Measurements from ENCODE around the gene OR6Q1.

Gene OR6Q1

GRCh38 chr11:58024601-58025091, 6.1 kb upstream of the OR6Q1 start:
- no peak overlapping the region for H3K27ac ChIP-seq (ENCODE audit: low read length)
- H3K9me3 ChIP-seq (ENCODE audit: insufficient read depth, low read length, severe bottlenecking) = no peaks in the 10 kb centered on the region
- H3K9ac ChIP-seq (ENCODE audit: low read depth, low read length) = no peak overlapping the region

GRCh38 chr11:58027341-58027740, 3.4 kb upstream of the OR6Q1 start:
- TF ChIP-seq EZH2 (IDR thresholded peaks at IDR 0.05; ENCODE audit: borderline replicate concordance, low read depth, low read length, severe bottlenecking) = no peak
- TF ChIP-seq, protein P1, sequence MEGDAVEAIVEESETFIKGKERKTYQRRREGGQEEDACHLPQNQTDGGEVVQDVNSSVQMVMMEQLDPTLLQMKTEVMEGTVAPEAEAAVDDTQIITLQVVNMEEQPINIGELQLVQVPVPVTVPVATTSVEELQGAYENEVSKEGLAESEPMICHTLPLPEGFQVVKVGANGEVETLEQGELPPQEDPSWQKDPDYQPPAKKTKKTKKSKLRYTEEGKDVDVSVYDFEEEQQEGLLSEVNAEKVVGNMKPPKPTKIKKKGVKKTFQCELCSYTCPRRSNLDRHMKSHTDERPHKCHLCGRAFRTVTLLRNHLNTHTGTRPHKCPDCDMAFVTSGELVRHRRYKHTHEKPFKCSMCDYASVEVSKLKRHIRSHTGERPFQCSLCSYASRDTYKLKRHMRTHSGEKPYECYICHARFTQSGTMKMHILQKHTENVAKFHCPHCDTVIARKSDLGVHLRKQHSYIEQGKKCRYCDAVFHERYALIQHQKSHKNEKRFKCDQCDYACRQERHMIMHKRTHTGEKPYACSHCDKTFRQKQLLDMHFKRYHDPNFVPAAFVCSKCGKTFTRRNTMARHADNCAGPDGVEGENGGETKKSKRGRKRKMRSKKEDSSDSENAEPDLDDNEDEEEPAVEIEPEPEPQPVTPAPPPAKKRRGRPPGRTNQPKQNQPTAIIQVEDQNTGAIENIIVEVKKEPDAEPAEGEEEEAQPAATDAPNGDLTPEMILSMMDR (IDR thresholded peaks at IDR 0.05; ENCODE audit: borderline replicate concordance, extremely low read depth, low read length, poor library complexity, severe bottlenecking) = no peak
- H2AFZ ChIP-seq (ENCODE audit: low read depth, low read length) = no peak overlapping the region
- H3K79me2 ChIP-seq (ENCODE audit: insufficient read depth, low read length) = no peaks in the 10 kb centered on the region
- H3K27ac ChIP-seq (ENCODE audit: low read length) = no peak overlapping the region
- no peaks in the 10 kb centered on the region for H3K9me3 ChIP-seq (ENCODE audit: insufficient read depth, low read length, severe bottlenecking)
- H3K36me3 ChIP-seq (ENCODE audit: insufficient read depth, low read length) = no peaks in the 10 kb centered on the region
- ATAC-seq (ENCODE audit: insufficient read depth, low read depth) (no peak), DNase-seq (no peak)
- H3K9ac ChIP-seq (ENCODE audit: low read depth, low read length) = no peak overlapping the region
- no peak overlapping the region for H3K4me2 ChIP-seq (ENCODE audit: insufficient read depth, low read length)
- H4K20me1 ChIP-seq (ENCODE audit: insufficient read depth, low read length) = no peaks in the 10 kb centered on the region
- no peaks in the 10 kb centered on the region for H3K4me1 ChIP-seq (ENCODE audit: insufficient read depth, low read length)
- H3K4me3 ChIP-seq (ENCODE audit: low read depth in 1 of 2, low read length in 2 of 2) = no peak overlapping the region
- H3K27me3 ChIP-seq (ENCODE audit: insufficient read depth, low read length, poor library complexity) = peaks cover 3% of the 10 kb centered on the region

More at GRCh38 chr11:58024601-58025091, 6.1 kb upstream of the OR6Q1 start:
- Histone ChIP-seq H3K27me3 (ENCODE audit: insufficient read depth, low read length, poor library complexity) (peaks cover 3% of the 10 kb centered on the region), H4K20me1 (ENCODE audit: insufficient read depth, low read length) (no peaks in the 10 kb centered on the region), H3K4me3 (ENCODE audit: low read depth in 1 of 2, low read length in 2 of 2) (no peak overlapping the region), H3K4me1 (ENCODE audit: insufficient read depth, low read length) (no peaks in the 10 kb centered on the region), H3K4me2 (ENCODE audit: insufficient read depth, low read length) (no peak overlapping the region), H3K79me2 (ENCODE audit: insufficient read depth, low read length) (no peaks in the 10 kb centered on the region), H3K36me3 (ENCODE audit: insufficient read depth, low read length) (no peaks in the 10 kb centered on the region), H2AFZ (ENCODE audit: low read depth, low read length) (no peak overlapping the region)
- TF ChIP-seq EZH2 (IDR thresholded peaks at IDR 0.05; ENCODE audit: borderline replicate concordance, low read depth, low read length, severe bottlenecking) = no peak
- TF ChIP-seq, protein P1 (IDR thresholded peaks at IDR 0.05; ENCODE audit: borderline replicate concordance, extremely low read depth, low read length, poor library complexity, severe bottlenecking) = no peak
- DNase-seq (no peak), ATAC-seq (ENCODE audit: insufficient read depth, low read depth) (no peak)

GRCh38 chr11:58028687-58029411, 1.9 kb upstream of the OR6Q1 start:
- no peaks in the 10 kb centered on the region for H3K4me1 ChIP-seq (ENCODE audit: insufficient read depth, low read length)
- H3K4me3 ChIP-seq (ENCODE audit: low read depth in 1 of 2, low read length in 2 of 2) = no peak overlapping the region
- H3K79me2 ChIP-seq (ENCODE audit: insufficient read depth, low read length) = no peaks in the 10 kb centered on the region
- H3K9me3 ChIP-seq (ENCODE audit: insufficient read depth, low read length, severe bottlenecking) = no peaks in the 10 kb centered on the region
- no peak overlapping the region for H3K4me2 ChIP-seq (ENCODE audit: insufficient read depth, low read length)
- TF ChIP-seq, protein P1 (IDR thresholded peaks at IDR 0.05; ENCODE audit: borderline replicate concordance, extremely low read depth, low read length, poor library complexity, severe bottlenecking) = no peak
- TF ChIP-seq EZH2 (IDR thresholded peaks at IDR 0.05; ENCODE audit: borderline replicate concordance, low read depth, low read length, severe bottlenecking) = no peak
- no peaks in the 10 kb centered on the region for H4K20me1 ChIP-seq (ENCODE audit: insufficient read depth, low read length)
- H3K36me3 ChIP-seq (ENCODE audit: insufficient read depth, low read length) = no peaks in the 10 kb centered on the region
- no peak overlapping the region for H3K9ac ChIP-seq (ENCODE audit: low read depth, low read length)
- ATAC-seq (ENCODE audit: insufficient read depth, low read depth) (no peak), DNase-seq (no peak)
- H3K27me3 ChIP-seq (ENCODE audit: insufficient read depth, low read length, poor library complexity) = peaks cover 3% of the 10 kb centered on the region
- H3K27ac ChIP-seq (ENCODE audit: low read length) = no peak overlapping the region
- H2AFZ ChIP-seq (ENCODE audit: low read depth, low read length) = no peak overlapping the region

Measured in DND-41 (cell line).